Activated CD4-positive, CD25-positive, alpha-beta regulatory T cell treated with anti-CD3 and anti-CD28 coated beads, Interleukin-2, amount 50 U/mL, for 16 hours (primary cell): ENCODE measurements around the gene NECAB2.

ENCODE experiments used
- DNase-seq: peaks from one replicate; pipeline ENCODE4 v3.0.0-alpha.2; 2020; ENCODE audit warnings: low read depth, low spot score

The NECAB2 gene

DNA sequence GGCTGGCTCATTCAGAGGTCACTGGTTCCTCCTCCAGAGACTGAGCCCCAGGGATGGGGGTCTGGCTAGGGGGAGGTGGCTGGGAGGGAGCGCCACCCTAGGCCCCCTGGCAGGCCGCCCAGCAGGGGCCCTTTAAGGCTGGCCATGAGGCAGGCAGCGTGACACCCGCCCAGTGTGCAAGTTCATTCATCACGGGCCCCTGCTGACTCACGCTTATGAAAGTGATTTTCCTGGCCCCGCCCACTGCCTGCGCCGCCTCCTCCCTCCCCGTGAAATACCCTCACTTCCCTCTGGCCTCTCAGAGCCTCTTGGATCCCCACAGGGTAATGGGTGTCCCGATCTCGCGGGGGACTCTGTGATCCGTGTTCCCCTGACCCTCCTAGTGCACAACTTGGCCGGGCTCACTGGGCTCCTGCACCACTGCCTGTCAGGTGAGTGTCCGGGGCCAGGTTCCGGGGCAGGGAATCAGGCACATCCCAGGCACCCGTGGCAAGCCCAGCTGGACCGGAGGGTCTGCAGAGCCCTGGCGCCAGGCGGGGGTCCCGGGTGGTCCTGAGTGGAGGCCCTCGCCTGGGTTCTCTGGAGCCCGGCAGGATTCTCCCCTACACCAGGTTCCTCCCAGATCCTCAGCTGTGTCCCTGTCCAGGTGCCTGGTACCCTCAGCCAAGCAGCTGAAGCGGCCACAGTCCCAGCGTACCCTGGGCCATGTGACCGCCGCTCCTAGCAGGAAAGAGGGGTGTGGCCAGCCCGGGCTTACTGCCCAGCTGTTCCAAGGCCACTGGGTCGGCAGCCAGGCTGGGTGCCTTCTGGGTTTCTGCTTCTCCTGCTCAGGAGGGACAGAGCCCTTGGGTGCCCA lies 14.9 kb upstream of the NECAB2 start, which contains the start of gene OSGIN1:
TSS of gene OSGIN1 (plus strand) at position 301 of the 856 bp plus-strand sequence. CDS start 4,432 bp downstream, outside the sequence.
- peak; percentile 34 for DNase-seq

DNA sequence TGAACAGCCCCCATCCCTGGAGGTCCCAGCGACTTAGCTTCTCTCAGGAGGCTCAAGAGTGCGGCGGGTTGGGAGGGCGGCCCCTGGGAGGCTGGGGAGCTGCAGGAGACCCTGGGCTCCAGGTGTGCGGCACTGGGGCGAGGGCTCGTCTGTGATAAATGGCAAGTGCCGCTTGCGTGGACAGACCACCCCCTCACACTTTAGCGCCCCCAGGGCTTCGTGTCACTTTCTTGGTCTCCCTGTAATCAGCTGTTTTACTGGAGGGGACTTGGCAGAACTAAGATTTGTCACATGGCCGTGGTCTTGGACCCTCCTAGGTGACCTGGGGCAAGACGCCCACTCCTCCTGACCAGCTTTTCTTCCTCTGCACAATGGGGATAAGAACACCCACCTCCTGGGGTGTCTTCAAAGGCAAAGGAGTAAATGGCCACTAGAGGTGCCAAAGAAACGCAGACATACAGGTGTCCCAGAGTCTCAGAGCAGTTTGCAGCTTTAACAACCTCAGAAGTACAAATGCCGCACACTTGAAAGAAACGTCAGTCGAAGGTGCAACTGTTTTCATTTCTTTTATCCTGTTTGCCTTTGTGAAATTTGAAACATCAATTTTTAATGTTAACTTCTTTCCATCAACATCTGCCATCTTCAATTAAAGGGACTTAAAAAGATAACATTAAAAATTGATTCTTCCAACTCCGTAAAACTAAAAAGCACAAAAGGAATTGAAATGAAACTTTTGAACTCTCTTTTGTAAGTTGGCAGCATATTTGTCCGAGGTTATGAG lies 14.1 kb upstream of the NECAB2 start:
- no peak for DNase-seq

DNA sequence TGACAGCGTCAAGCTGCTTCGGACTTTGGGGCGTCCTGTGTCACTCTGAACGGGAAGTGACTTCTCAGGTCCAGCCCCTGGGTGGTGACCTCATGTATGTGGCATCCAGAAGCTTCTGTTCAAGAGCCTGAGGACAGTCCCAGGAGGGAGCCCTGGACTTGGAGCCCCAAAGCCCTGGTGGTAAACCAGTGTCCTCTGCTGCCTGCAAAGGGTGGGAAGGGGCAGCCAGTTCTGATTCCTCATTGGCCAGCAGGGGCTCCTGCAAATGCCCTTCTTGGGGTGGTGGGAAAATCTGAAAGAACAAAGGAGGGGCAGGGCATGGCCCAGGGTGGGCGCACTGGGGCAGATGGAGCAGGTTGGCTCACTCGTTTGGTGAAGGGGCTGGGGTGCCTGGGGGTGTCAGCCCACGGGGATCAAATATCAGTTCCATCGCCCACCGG lies 13.4 kb upstream of the NECAB2 start:
- DNase-seq, result no peak

DNA sequence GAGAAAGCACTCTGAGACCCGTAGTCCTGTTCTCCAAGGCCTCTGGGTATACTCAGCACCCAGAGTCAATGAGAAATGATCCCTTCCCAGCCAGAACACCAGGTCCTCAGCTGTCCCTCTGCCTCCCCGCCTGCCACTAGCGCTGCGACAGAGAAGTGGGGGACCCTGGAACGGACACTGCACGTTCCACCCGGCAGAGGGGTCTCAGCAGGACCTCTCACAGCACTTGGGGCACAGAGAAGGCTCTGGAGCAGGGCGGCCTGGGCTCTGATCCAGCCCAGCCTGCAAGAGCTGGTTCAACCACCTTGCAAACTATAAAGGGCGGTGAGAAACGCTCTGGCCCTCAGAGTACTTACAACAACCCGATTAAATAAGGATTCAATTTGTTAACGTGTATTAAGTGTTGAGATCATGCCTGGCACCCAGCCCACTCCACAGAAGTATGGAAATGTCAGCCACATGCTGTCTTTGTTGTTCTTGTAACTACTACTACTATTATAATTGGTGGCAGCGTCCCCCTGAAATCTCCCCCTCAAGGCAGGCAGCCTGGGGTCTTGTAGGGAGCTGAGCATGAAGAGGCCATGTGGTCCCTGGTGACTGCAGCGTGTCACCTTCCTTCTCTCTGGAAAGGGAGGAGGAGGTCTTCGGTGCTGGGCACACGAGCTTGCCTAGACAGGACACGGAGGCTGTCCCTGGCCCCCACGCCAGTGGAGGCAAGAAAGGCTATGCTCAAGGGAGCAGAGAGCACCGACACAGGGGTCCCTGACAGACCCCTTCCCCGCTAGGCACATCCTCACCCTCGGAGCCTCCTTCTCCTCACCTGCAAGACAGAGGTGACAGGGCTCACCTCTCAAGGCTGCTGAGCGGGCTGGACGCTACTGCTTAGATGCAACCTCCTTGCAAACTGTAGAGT lies 12.6 kb upstream of the NECAB2 start:
- DNase-seq, result no peak

DNA sequence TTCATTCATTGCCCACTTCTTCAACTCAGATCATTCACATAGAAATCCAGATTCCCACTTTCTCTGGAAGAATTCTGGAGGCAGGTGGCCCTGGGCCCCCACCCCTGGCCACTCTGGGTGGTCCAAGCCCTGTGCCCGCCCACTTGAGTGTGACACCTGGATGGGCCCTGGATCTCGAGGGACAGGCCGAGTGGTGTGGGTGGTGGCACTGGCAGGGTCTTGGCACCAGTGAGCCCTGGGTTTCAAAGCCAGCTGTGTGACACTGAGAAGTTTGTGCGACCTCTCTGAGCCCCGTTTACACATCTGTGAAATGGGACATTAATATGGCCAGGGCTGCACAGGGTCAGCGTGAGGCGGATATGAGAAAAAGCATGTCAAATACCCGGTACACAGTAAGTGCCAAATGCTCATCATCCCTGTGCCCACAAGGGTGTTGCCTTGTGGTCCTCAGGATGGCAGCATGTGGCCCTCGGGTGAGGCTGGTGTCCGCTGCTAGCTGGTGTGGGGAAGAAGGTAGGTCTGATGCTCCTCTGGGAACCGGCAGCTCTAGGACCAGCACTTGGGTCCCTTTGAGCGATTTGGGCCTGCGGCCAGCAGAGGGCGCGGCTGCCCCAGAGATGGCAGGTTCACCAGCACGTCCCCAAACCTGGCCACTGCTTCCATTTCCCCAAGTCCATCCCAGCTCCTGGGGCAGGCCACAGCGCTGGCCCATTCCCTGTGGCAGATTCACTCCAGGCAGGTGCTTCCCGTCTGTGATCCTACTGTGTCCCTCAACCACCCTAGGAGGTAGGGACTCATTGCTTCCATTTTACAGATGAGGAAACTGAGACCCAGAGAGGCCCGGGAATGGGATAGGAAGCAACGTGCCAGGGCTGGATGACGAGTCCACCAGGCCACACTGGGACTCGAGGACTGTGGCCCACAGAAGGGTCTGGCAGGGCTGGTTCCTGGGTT lies 11.4 kb upstream of the NECAB2 start:
- peak; percentile 43 for DNase-seq

DNA sequence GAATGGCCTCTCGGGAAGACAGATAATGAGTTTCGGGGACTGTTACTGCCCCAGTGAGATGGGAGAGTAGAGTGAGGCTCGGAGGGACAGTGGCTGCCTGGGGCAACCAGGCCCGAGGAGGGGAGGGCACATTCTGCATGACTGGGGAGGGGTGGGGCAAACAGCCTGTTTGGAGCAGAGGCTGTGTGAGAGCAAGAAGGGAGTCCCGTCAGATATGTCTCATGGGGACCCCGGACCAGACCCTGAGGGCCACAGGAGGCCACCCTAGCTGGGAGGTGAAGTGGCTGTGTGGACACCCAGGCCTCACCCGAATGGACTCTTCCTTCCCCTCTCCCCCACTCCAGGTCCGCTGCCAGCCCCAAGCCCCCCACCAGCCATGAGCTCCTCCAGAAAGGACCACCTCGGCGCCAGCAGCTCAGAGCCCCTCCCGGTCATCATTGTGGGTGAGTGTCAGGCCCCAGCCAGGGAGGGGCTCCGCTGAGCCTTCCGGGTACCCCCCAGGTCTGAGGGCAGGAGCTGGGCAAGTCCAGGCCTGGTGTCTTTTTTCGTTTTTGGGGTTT lies 10.7 kb upstream of the NECAB2 start:
- no peak for DNase-seq

DNA sequence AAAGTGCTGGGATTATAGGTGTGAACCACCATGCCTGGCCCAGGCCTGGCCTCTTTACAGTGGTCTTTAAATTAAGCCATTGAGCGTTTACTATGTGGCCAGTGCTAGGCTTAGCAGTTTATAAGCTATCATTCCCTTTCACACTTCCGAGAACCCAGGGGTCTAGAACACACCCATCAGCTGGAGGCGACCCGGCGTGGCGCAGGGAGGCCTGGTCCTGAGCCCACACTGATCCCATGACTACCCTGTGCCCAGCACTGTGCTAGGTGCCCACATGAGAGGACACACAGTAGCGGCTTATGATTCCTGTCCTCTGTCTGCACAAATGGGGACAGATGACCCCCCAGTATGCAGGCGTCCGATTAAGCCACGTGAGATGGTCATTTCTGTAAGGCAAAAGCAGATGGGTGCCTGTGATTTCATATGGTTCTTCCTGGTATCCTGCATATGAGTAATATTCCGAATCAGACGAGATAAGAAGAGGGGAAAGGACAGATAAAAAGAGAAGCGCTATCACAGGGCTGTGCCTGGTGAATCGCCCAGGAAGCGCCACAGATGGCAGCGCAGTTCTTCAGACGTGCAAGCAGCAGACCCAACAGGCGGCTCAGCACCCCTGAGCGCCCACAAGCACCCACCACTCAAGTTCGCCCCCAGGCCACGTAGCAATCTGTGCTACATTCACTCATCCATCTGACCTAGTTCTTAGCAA lies 9.8 kb upstream of the NECAB2 start:
- DNase-seq, result no peak

DNA sequence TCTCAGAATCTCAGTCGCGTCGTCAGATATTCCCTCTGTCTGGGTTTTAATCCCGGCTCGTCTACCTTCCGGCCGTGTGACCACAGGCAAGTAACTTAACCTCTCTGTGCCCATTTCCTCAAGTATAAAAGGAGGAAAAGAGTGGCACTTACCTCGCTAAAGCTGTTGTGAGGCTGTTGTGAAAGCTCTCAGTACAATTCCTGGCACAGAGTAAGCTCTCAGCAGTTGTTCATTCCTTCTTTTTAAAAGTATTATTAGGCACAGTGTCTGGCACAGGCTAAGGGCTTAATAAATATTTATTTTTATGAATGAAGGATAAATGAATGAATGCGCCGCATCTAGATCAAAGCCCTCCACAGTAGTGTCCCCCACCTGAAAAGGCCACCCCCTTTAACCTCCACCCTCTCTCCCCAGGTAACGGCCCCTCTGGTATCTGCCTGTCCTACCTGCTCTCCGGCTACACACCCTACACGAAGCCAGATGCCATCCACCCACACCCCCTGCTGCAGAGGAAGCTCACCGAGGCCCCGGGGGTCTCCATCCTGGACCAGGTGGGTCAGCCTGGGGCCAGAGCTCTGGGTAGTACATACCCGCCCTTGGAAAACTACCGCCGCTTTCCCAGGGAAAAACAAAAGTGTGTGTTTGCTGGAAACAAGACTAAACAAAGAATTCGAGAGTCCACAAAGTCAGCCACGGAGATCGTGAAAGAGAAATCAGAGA lies 9.0 kb upstream of the NECAB2 start:
- no peak for DNase-seq

DNA sequence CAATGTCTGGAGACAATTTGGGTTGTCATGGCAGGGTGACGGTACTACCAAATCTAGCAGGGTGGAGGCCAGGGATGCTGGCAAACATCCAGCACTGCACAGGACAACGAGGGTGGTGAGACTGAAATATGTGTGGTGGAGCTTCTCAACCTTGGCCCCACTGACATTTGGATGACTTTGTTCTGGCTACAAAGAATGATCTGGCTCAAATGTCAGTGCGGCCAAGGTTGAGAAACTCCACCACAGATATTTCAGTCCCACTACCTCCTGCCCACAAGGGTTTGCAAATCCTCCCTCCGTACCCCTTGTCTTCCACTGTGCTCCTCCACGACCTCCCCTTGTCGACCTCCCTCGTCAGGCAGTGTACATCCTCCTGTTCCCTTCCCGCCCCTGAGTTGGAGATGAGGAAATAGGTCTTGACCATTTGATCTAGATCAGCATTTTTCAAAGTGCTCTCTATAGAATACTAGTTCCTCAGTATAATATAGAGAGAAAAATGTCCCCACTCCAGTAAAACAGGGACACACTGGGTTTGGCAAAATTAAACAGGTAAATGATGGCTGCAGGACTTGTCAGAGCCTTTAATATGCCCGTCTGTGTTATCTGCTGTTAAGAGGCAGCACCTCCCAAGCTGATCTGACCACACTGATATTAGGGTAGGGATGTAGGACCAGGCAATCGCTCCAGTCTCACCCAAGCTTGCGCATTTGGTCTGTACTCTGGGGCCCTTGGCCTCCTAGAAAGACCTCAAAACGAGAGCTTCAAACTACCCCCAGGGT lies 8.2 kb upstream of the NECAB2 start:
- DNase-seq, result no peak

DNA sequence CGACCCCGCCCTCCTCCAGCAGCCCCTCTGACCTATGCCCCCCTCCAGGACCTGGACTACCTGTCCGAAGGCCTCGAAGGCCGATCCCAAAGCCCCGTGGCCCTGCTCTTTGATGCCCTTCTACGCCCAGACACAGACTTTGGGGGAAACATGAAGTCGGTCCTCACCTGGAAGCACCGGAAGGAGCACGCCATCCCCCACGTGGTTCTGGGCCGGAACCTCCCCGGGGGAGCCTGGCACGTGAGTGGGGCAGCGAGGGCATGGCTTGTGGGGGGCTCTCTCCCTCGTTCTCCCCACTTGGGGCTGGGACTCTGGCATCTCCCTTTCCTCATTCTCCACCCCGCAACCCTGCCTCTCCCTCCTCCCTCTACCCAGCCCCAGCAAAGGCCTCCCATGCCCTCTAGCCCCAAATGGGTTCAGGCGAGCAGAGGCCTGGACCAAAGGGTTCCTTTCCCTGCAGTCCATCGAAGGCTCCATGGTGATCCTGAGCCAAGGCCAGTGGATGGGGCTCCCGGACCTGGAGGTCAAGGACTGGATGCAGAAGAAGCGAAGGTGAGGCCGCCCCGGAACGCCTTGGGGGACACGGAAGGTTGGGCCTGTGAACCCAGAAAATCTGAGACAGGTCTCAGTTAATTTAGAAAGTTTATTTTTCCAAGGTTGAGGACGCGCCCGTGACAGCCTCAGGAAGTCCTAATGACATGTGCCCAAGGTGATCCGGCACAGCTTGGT lies 7.4 kb upstream of the NECAB2 start:
- DNase-seq, result no peak

DNA sequence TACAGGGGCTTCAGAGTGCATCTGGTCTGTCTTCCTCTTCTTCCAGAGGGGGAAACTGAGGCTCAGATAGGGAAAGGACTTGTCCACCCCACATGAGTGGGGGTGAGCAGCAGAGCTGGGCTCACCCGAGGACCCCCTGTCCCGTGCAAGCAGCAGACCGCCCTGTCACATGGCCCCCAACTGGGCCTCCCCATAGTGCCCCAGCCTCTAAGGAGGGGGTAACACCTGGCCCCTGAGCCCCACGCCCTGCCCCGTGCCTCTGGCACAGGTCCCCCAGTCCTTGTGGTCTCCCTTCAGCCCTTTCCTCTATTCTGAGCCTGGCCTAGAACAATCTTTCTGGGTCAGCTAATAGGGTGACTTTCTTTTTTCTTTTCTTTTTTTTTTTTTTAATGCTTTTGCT lies 6.5 kb upstream of the NECAB2 start:
- no peak for DNase-seq

DNA sequence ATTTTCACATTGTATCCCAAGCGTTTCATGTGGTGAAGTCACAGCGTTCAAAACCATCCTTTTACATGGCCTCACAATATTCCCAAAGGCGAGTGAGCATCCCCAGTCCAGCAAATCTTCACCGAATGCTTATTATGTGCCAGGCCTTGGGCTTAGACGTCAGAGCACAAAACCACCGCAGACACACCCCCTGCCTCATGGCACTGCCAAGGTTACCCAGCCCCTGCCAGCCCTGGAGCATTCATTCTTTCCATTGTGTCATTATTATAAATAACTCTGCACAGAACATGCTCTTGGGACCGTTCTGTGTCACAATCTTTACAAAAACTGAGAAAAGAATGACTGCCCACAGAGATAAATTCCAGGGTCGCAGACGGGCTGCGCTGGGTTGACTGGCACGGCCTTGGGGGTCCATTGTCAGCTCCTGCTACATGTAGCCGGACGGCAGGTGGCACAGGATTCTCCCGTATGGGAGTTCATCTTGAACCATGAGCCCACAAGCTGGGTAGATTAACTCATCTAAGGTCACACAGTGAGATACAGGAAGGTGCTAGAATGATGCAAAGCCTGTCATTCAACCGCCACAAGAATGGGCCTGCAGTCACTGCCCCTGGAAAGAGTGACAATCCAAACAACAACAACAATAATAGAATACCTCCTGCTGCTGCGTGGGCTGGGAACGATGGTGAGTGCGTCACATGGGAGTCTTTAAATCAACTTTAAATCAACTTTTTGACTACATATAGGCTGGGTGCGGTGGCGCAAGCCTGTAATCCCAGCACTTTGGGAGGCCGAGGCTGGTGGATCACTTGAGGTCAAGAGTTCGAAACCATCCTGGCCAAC lies 4.5 kb upstream of the NECAB2 start:
- no peak for DNase-seq

DNA sequence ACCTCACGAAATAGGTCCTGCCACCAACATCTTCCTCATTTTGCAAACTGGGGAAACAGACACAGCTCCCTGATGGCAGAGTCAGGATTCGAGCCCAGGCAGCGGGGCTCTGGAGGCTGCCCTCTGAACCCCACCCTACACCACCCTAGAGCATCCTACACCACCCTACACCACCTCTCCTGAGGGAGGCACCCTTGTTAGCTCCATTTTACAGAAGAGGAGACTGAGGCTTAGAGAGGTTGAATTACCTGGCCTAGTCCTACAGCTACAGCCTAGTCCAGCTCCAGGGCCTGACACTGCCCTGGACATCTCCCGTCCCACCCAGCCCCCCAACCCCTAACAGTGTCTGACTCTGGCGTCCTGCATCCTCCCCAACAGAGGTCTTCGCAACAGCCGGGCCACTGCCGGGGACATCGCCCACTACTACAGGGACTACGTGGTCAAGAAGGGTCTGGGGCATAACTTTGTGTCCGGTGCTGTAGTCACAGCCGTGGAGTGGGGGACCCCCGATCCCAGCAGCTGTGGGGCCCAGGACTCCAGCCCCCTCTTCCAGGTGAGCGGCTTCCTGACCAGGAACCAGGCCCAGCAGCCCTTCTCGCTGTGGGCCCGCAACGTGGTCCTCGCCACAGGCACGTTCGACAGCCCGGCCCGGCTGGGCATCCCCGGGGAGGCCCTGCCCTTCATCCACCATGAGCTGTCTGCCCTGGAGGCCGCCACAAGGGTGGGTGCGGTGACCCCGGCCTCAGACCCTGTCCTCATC lies 3.2 kb upstream of the NECAB2 start:
- DNase-seq, result no peak

DNA sequence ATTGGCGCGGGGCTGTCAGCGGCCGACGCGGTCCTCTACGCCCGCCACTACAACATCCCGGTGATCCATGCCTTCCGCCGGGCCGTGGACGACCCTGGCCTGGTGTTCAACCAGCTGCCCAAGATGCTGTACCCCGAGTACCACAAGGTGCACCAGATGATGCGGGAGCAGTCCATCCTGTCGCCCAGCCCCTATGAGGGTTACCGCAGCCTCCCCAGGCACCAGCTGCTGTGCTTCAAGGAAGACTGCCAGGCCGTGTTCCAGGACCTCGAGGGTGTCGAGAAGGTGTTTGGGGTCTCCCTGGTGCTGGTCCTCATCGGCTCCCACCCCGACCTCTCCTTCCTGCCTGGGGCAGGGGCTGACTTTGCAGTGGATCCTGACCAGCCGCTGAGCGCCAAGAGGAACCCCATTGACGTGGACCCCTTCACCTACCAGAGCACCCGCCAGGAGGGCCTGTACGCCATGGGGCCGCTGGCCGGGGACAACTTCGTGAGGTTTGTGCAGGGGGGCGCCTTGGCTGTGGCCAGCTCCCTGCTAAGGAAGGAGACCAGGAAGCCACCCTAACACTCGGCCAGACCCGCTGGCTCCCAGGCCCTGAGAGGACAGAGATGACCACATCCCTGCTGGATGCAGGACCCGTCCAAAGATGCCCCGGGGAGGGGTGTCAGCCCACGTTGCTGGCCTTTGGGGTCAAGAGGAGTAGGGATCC lies 2.4 kb upstream of the NECAB2 start:
- DNase-seq, result no peak

DNA sequence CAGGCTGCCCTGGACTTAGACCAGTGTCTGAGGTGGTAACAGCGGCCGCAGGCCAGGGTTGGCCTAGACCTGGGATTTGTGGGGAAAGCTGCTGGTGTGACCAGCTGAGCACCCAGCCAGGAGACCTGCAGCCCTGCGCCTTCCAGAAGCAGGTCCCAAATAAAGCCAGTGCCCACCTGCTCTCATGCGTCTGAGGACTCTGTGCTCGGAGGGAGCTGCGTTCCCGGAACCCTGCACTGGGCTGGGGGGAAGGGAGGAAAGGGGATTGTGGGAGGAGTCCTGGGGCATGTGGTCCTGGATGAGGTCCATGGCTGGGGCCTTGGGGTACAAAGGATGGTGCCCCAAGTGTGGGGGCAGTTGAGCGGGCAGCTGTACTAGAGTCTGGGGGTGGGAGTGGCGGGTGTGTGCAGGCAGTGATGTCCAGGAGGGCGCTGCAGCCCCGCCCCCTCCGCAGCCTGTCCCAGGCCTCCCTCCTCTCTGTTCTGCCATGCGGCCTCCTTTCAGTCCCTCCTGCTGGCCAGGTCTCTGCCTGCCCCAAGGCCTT lies 1.8 kb upstream of the NECAB2 start:
- no peak for DNase-seq
